Measurements from ENCODE around the gene PTPRC.

PTPRC gene

GRCh38 chr1:198643808-198644207 is 5.0 kb downstream of the PTPRC start:
- H3K36me3 ChIP-seq (ENCODE audit: insufficient read depth) = no peaks in the 10 kb centered on the region
- no peak overlapping the region for H3K27ac ChIP-seq
- H3K9ac ChIP-seq = no peak overlapping the region
- peaks cover 9% of the 10 kb centered on the region for H3K4me1 ChIP-seq (ENCODE audit: low read depth, poor library complexity, severe bottlenecking)
- no peak overlapping the region for H3K4me3 ChIP-seq (IDR thresholded peaks at IDR 0.05; ENCODE audit: insufficient read depth, low read depth, low read length)
- H4K20me1 ChIP-seq (ENCODE audit: insufficient read depth) = no peaks in the 10 kb centered on the region
- no peaks in the 10 kb centered on the region for H3K27me3 ChIP-seq (ENCODE audit: insufficient read depth, low read depth)
- TF ChIP-seq CTCF (conservative IDR thresholded peaks at IDR 0.05; ENCODE audit: low read depth, low read length) = no peak
- H2AFZ ChIP-seq (ENCODE audit: low read depth) = no peak overlapping the region
- H3K79me2 ChIP-seq (ENCODE audit: insufficient read depth, low read depth) = no peaks in the 10 kb centered on the region
- H3K4me2 ChIP-seq = no peak overlapping the region

- TF ChIP-seq CTCF (conservative IDR thresholded peaks at IDR 0.05; ENCODE audit: low read depth, low read length) = no peak
- Histone ChIP-seq H3K4me2 (no peak overlapping the region), H2AFZ (ENCODE audit: low read depth) (no peak overlapping the region), H3K4me3 (IDR thresholded peaks at IDR 0.05; ENCODE audit: insufficient read depth, low read depth, low read length) (no peak overlapping the region), H3K27me3 (ENCODE audit: insufficient read depth, low read depth) (no peaks in the 10 kb centered on the region), H3K4me1 (ENCODE audit: low read depth, poor library complexity, severe bottlenecking) (no peaks in the 10 kb centered on the region), H3K36me3 (ENCODE audit: insufficient read depth) (no peaks in the 10 kb centered on the region), H3K9ac (no peak overlapping the region), H3K79me2 (ENCODE audit: insufficient read depth, low read depth) (no peaks in the 10 kb centered on the region), H3K27ac (no peak overlapping the region), H4K20me1 (ENCODE audit: insufficient read depth) (no peaks in the 10 kb centered on the region)
These were observed 8.2 kb downstream of the PTPRC start for GRCh38 chr1:198647055-198647454.

GRCh38 chr1:198648592-198648991 is 9.8 kb downstream of the PTPRC start:
- no peaks in the 10 kb centered on the region for H4K20me1 ChIP-seq (ENCODE audit: insufficient read depth)
- H3K4me1 ChIP-seq (ENCODE audit: low read depth, poor library complexity, severe bottlenecking) = no peaks in the 10 kb centered on the region
- no peak overlapping the region for H3K27ac ChIP-seq
- no peak overlapping the region for H3K9ac ChIP-seq
- no peak overlapping the region for H2AFZ ChIP-seq (ENCODE audit: low read depth)
- no peak overlapping the region for H3K4me2 ChIP-seq
- H3K36me3 ChIP-seq (ENCODE audit: insufficient read depth) = no peaks in the 10 kb centered on the region
- no peaks in the 10 kb centered on the region for H3K27me3 ChIP-seq (ENCODE audit: insufficient read depth, low read depth)
- TF ChIP-seq CTCF (conservative IDR thresholded peaks at IDR 0.05; ENCODE audit: low read depth, low read length) = no peak
- H3K79me2 ChIP-seq (ENCODE audit: insufficient read depth, low read depth) = no peaks in the 10 kb centered on the region
- no peak overlapping the region for H3K4me3 ChIP-seq (IDR thresholded peaks at IDR 0.05; ENCODE audit: insufficient read depth, low read depth, low read length)

GRCh38 chr1:198649232-198649967 is 10.6 kb downstream of the PTPRC start:
- Histone ChIP-seq H3K79me2 (ENCODE audit: insufficient read depth, low read depth) (no peaks in the 10 kb centered on the region), H3K9ac (no peak overlapping the region), H3K27ac (no peak overlapping the region), H3K36me3 (ENCODE audit: insufficient read depth) (no peaks in the 10 kb centered on the region), H2AFZ (ENCODE audit: low read depth) (no peak overlapping the region), H3K4me2 (no peak overlapping the region), H3K27me3 (ENCODE audit: insufficient read depth, low read depth) (no peaks in the 10 kb centered on the region), H3K4me1 (ENCODE audit: low read depth, poor library complexity, severe bottlenecking) (no peaks in the 10 kb centered on the region), H4K20me1 (ENCODE audit: insufficient read depth) (no peaks in the 10 kb centered on the region), H3K4me3 (IDR thresholded peaks at IDR 0.05; ENCODE audit: insufficient read depth, low read depth, low read length) (no peak overlapping the region)
- TF ChIP-seq CTCF (conservative IDR thresholded peaks at IDR 0.05; ENCODE audit: low read depth, low read length) = no peak

Measured in KMS-11 (cell line).